K562 (cell line): ENCODE data around the gene C19orf18. TPM values are rescaled to one million over a fixed set of nuclear protein-coding genes. Genes with fewer than 3 reads are reported as not detected.

Experiments used
- ATAC-seq: fragments of 200-7000 bp; cut with Tn5 transposase; 3 replicates; pipeline ENCODE4 v1.9.1; 2020; ENCODE audit warnings: moderate library complexity
- BruUV-seq: library from RNA; stranded (reverse); fragments of 400-500 nt; replicated peaks from 2 replicates; lab custom pipeline; 2021; lab: Mats Ljungman, UMichigan
- CTCF ChIA-PET: fragments of 300-600 bp; formaldehyde crosslinking; extraction: SDS; loops from one replicate; lab custom pipeline; 2021; ENCODE audit warnings: low intra/inter-chr PET ratio; lab: Yijun Ruan, JAX
- POLR2A ChIA-PET: fragments of 300-600, 350-650 bp; sonication (Branson Sonifier 250); formaldehyde crosslinking; extraction: SDS; loops from one replicate; lab custom pipeline; 2021; ENCODE audit warnings: antibody characterized with exemption, inconsistent platforms; lab: Yijun Ruan, JAX
- DNase-seq, 4 experiments: peaks; one replicate each; pipeline versions ENCODE4 v3.0.0 to v3.0.0-alpha.2; 2011 to 2018; ENCODE audit warnings: low spot score in 3 of 4, mixed read lengths in 3 of 4; ENCODE audit errors: extremely low read depth in 1 of 4
- FAIRE-seq: peaks from 2 replicates; lab custom pipeline; 2011; peaks lifted over from hg19 to GRCh38; lab: Jason Lieb, UNC
- H2AFZ ChIP-seq: 2 replicates; pipeline ENCODE4 v1.6.0; 2011; ENCODE audit warnings: low read depth, low read length, control low read depth, inconsistent platforms
- H3K27ac ChIP-seq: fragments of 200-600 bp; 3 replicates; pipeline ENCODE4 v1.8.0; 2011; ENCODE audit warnings: low read depth, mild to moderate bottlenecking, control low read depth, inconsistent platforms, low read length, moderate library complexity, mixed read lengths; ENCODE audit errors: extremely low read depth
- H3K27me3 ChIP-seq, 2 experiments: fragments of 300-600 bp in 1 of 2; 2 replicates in 1 of 2; 3 replicates in 1 of 2; pipeline versions ENCODE4 v1.6.0 to v1.8.0; 2011; ENCODE audit warnings: inconsistent platforms in 2 of 2, low read length in 2 of 2, mild to moderate bottlenecking in 1 of 2, mixed read lengths in 1 of 2, moderate library complexity in 1 of 2; ENCODE audit not compliant: control insufficient read depth in 2 of 2, insufficient read depth in 2 of 2
- H3K36me3 ChIP-seq: fragments of 300-600 bp; 3 replicates; pipeline ENCODE4 v1.8.0; 2011; ENCODE audit warnings: mild to moderate bottlenecking, low read length, inconsistent platforms; ENCODE audit not compliant: control insufficient read depth, insufficient read depth
- H3K4me1 ChIP-seq, 2 experiments: fragments of 200-600 bp in 1 of 2; replicated peaks in 1 of 2; 2 replicates in 1 of 2; 3 replicates in 1 of 2; pipeline versions ENCODE4 v1.5.1 to v1.8.0; 2011; ENCODE audit warnings: inconsistent platforms in 2 of 2, low read length in 2 of 2, mild to moderate bottlenecking in 1 of 2, mixed read lengths in 1 of 2, moderate library complexity in 1 of 2; ENCODE audit not compliant: control insufficient read depth in 2 of 2, insufficient read depth in 2 of 2
- H3K4me2 ChIP-seq: 2 replicates; pipeline ENCODE4 v1.6.1; 2011; ENCODE audit warnings: low read length, control low read depth, inconsistent platforms, mixed read lengths; ENCODE audit not compliant: insufficient read depth
- H3K4me3 ChIP-seq: fragments of 200-600 bp; sonication (generic), shearing (Covaris generic); 2 replicates; pipeline ENCODE4 v1.5.1; 2016; ENCODE audit warnings: control low read depth, inconsistent platforms
- H3K79me2 ChIP-seq: fragments of 200-600 bp; 3 replicates; pipeline ENCODE4 v1.8.0; 2011; ENCODE audit warnings: low read length, inconsistent platforms; ENCODE audit not compliant: control insufficient read depth, insufficient read depth
- H3K9ac ChIP-seq, 2 experiments: 2 replicates each; pipeline versions ENCODE4 v1.6.0 to v1.6.1; 2011; ENCODE audit warnings: low read depth in 2 of 2, low read length in 2 of 2, control low read depth in 1 of 2, inconsistent platforms in 1 of 2, mild to moderate bottlenecking in 1 of 2, mixed read lengths in 1 of 2; ENCODE audit not compliant: insufficient read depth in 1 of 2
- H3K9me1 ChIP-seq: one replicate; pipeline ENCODE4 v1.6.0; 2011; ENCODE audit warnings: inconsistent platforms, mild to moderate bottlenecking, low read length, moderate library complexity; ENCODE audit not compliant: control insufficient read depth, insufficient read depth
- H3K9me3 ChIP-seq: replicated peaks from 2 replicates; pipeline ENCODE4 v1.5.1; 2011; ENCODE audit warnings: low read depth, low read length, inconsistent platforms; ENCODE audit not compliant: control insufficient read depth, insufficient read depth
- H4K20me1 ChIP-seq: replicated peaks from 2 replicates; pipeline ENCODE4 v1.6.1; 2011; ENCODE audit warnings: low read length, inconsistent platforms, mixed read lengths; ENCODE audit not compliant: control insufficient read depth, insufficient read depth
- GABPB1 ChIP-seq: sonication (generic); formaldehyde crosslinking; IDR thresholded peaks from 2 replicates; pipeline ENCODE4 v1.8.0; 2022; ENCODE audit warnings: mild to moderate bottlenecking, missing genetic modification reagents
- HCFC1 ChIP-seq: IDR thresholded peaks from 2 replicates; pipeline ENCODE4 v1.6.1; 2012; ENCODE audit warnings: low read depth, low read length, improper control_type of control experiment
- KLF10 ChIP-seq: fragments of 250-450 bp; sonication (Bioruptor Pico); IDR thresholded peaks from 2 replicates; pipeline ENCODE4 v1.6.1; 2021; ENCODE audit warnings: matching md5 sums
- MCM7 ChIP-seq, 2 experiments: fragments of 450-650 bp; IDR thresholded peaks; 2 replicates each; pipeline ENCODE4 v1.6.1; 2016 to 2018
- MED1 ChIP-seq: sonication (generic); formaldehyde crosslinking; IDR thresholded peaks from 2 replicates; pipeline ENCODE4 v1.8.1; 2023; ENCODE audit warnings: missing genetic modification reagents, borderline replicate concordance
- MTF1 ChIP-seq: fragments of 250-450 bp; sonication (Bioruptor Pico); IDR thresholded peaks from 2 replicates; pipeline ENCODE4 v1.9.0; 2021; ENCODE audit warnings: moderate library complexity, mild to moderate bottlenecking, inconsistent platforms, borderline replicate concordance
- NBN ChIP-seq: fragments of 450-650 bp; IDR thresholded peaks from 2 replicates; pipeline ENCODE4 v1.6.1; 2016; ENCODE audit warnings: low read depth, mild to moderate bottlenecking
- PHTF2 ChIP-seq: fragments of 250-450 bp; sonication (Bioruptor Pico); IDR thresholded peaks from 2 replicates; pipeline ENCODE4 v1.5.0; 2021; ENCODE audit warnings: mild to moderate bottlenecking
- RFX5 ChIP-seq: IDR thresholded peaks from 2 replicates; pipeline ENCODE4 v1.6.1; 2011; ENCODE audit warnings: low read depth, mild to moderate bottlenecking, improper control_type of control experiment, low read length
- THRAP3 ChIP-seq: fragments of 450-650 bp; IDR thresholded peaks from 2 replicates; pipeline ENCODE4 v1.6.1; 2016; ENCODE audit warnings: mild to moderate bottlenecking, inconsistent platforms, borderline replicate concordance
- ZNF197 ChIP-seq: fragments of 200-800 bp; sonication (Bioruptor generic); IDR thresholded peaks from 2 replicates; pipeline ENCODE4 v1.6.1; 2016; ENCODE audit warnings: low read depth, missing genetic modification characterization, missing compliant biosample characterization
- ZNF212 ChIP-seq: fragments of 450-650 bp; formaldehyde crosslinking; IDR thresholded peaks from 2 replicates; pipeline ENCODE4 v1.4.0; 2020; ENCODE audit warnings: mild to moderate bottlenecking
- WGBS: fragments of 100-300 bp; shearing (Covaris generic); methylation state at CpG from one replicate; pipeline ENCODE4 v1.1.6; 2016; ENCODE audit warnings: low coverage, mixed read lengths; ENCODE audit not compliant: insufficient coverage; ENCODE audit errors: missing lambda C conversion rate; 5-methylcytosine and 5-hydroxymethylcytosine counted together
- in situ Hi-C: fragments of 300-500 bp; cut with MboI; formaldehyde crosslinking; loops from 4 replicates; pipeline ENCODE4 v1.15.0; 2018; ENCODE audit warnings: inconsistent platforms, mixed read lengths
- intact Hi-C: fragments of 100-400 bp; cut with micrococcal nuclease; formaldehyde crosslinking; loops from 2 replicates; pipeline ENCODE4 v1.14.2; 2022
- polyA plus RNA-seq, 8 experiments: library from polyadenylated mRNA; depleted of rRNA in 4 of 8; stranded (reverse) in 5 of 8; unstranded in 3 of 8; fragments of >200 nt; fragmentation: Nextera tagmentation in 2 of 8; fragmentation: Illumina TruSeq in 1 of 8; extraction: Ambion mirVana in 2 of 8; extraction: Trizol in 1 of 8; gene quantifications; 2 replicates each; pipeline versions ENCODE4 v1.2.1 to v1.2.3, GENCODE V29; 2011 to 2014; ENCODE audit warnings: inconsistent platforms in 1 of 8, missing spikeins in 1 of 8
- total RNA-seq, 7 experiments: library from RNA; depleted of rRNA in 6 of 7; stranded (reverse); fragments of >200 nt in 6 of 7; fragmentation: Illumina TruSeq in 2 of 7; extraction: Trizol in 2 of 7; gene quantifications; 2 replicates each; pipeline versions ENCODE4 v1.2.1 to v1.2.3, GENCODE V29; 2011 to 2021; ENCODE audit warnings: low replicate concordance in 1 of 7
- TF ChIP-seq, protein P1 (sequence below): fragments of 450-650 bp; formaldehyde crosslinking; IDR thresholded peaks from 2 replicates; pipeline ENCODE4 v1.4.0; 2020; ENCODE audit warnings: mild to moderate bottlenecking, moderate library complexity
- TF ChIP-seq, protein P2 (sequence below), 2 experiments: fragments of 450-650 bp in 1 of 2; sonication (generic) in 1 of 2; formaldehyde crosslinking; conservative IDR thresholded peaks; 2 replicates each; pipeline versions ENCODE4 v1.4.0 to v1.8.1; 2020 to 2022; ENCODE audit warnings: mild to moderate bottlenecking in 1 of 2, missing genetic modification reagents in 1 of 2
- TF ChIP-seq, protein P3 (sequence below): fragments of 450-650 bp; formaldehyde crosslinking; IDR thresholded peaks from 2 replicates; pipeline ENCODE4 v1.4.0; 2020; ENCODE audit warnings: mild to moderate bottlenecking, moderate library complexity
- TF ChIP-seq, protein P4 (sequence below): fragments of 450-650 bp; IDR thresholded peaks from 2 replicates; pipeline ENCODE4 v1.6.1; 2017; ENCODE audit warnings: mild to moderate bottlenecking, moderate library complexity
- TF ChIP-seq, protein P5 (sequence below): fragments of 450-650 bp; IDR thresholded peaks from 2 replicates; pipeline ENCODE4 v1.6.1; 2016; ENCODE audit warnings: low read depth, mild to moderate bottlenecking, moderate library complexity

The C19orf18 gene
- total and polyA plus RNA-seq, 9 of the 15 experiments (the other 6 are each of a cell fraction or from before 2014, with no cell fraction given), result not detected

DNA sequence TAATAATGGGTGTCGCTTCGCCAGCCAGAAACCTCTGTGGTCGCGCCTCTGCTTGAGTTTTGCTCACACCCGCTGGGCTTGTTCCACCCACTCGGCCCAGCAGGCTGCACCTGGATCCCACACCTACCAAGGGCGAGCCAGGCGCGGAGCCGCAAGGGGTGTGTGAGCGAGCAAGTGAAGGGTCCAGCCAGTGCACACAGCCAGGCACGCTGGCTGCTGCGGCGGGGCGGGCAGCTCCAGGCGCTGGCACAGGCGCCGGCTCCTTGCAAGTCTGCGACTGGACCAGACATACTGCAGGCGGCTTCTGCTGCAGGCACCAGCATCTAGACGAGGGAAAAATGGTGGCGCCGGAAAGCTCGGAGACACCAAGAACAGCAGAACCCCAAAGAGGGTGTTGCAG, 25.0 kb downstream of the C19orf18 start:
- Histone ChIP-seq H3K27me3 (no peaks in the 10 kb centered on the region), H3K79me2 (no peaks in the 10 kb centered on the region), H3K4me2 (no peak overlapping the region), H3K9ac (no peak overlapping the region), H3K27ac (no peak overlapping the region), H3K9me3 (no peaks in the 10 kb centered on the region; the same call in 1 of the 2 replicates), H4K20me1 (no peaks in the 10 kb centered on the region), H3K4me3 (no peak overlapping the region), H3K36me3 (no peaks in the 10 kb centered on the region), H3K9me1 (no peaks in the 10 kb centered on the region), H3K4me1 (no peaks in the 10 kb centered on the region), H2AFZ (no peak overlapping the region)
- 22% methylated on average over 24 of the region's 24 CpGs for WGBS
- ChIA-PET POLR2A (interaction anchor here (0.8 kb wide), 1 partner anchor 930 kb away, joined by 3 read pairs; no protein-coding TSS in a partner anchor), CTCF (no interaction called here)
- DNase-seq (no peak), FAIRE-seq (no peak), ATAC-seq (no peak)
- in situ Hi-C loops, result no loop called here
- intact Hi-C loops, result no loop called here
- TF ChIP-seq, protein P1, sequence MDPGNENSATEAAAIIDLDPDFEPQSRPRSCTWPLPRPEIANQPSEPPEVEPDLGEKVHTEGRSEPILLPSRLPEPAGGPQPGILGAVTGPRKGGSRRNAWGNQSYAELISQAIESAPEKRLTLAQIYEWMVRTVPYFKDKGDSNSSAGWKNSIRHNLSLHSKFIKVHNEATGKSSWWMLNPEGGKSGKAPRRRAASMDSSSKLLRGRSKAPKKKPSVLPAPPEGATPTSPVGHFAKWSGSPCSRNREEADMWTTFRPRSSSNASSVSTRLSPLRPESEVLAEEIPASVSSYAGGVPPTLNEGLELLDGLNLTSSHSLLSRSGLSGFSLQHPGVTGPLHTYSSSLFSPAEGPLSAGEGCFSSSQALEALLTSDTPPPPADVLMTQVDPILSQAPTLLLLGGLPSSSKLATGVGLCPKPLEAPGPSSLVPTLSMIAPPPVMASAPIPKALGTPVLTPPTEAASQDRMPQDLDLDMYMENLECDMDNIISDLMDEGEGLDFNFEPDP (CRISPR knock-in tag), result no peak
- TF ChIP-seq, protein P2, sequence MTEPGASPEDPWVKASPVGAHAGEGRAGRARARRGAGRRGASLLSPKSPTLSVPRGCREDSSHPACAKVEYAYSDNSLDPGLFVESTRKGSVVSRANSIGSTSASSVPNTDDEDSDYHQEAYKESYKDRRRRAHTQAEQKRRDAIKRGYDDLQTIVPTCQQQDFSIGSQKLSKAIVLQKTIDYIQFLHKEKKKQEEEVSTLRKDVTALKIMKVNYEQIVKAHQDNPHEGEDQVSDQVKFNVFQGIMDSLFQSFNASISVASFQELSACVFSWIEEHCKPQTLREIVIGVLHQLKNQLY (CRISPR knock-in tag; conservative IDR thresholded peaks at IDR 0.05), result no peak
- TF ChIP-seq THRAP3 (no peak), RFX5 (no peak), HCFC1 (no peak), MED1 (no peak), NBN (no peak), PHTF2 (CRISPR knock-in tag) (no peak), ZNF197 (CRISPR knock-in tag) (no peak), KLF10 (CRISPR knock-in tag) (no peak), GABPB1 (no peak), ZNF212 (CRISPR knock-in tag) (no peak), MCM7 (IDR thresholded peaks at IDR 0.05) (no peak), MTF1 (CRISPR knock-in tag) (no peak)
- TF ChIP-seq, protein P3, sequence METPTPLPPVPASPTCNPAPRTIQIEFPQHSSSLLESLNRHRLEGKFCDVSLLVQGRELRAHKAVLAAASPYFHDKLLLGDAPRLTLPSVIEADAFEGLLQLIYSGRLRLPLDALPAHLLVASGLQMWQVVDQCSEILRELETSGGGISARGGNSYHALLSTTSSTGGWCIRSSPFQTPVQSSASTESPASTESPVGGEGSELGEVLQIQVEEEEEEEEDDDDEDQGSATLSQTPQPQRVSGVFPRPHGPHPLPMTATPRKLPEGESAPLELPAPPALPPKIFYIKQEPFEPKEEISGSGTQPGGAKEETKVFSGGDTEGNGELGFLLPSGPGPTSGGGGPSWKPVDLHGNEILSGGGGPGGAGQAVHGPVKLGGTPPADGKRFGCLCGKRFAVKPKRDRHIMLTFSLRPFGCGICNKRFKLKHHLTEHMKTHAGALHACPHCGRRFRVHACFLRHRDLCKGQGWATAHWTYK (CRISPR knock-in tag), result no peak
- TF ChIP-seq, protein P4, sequence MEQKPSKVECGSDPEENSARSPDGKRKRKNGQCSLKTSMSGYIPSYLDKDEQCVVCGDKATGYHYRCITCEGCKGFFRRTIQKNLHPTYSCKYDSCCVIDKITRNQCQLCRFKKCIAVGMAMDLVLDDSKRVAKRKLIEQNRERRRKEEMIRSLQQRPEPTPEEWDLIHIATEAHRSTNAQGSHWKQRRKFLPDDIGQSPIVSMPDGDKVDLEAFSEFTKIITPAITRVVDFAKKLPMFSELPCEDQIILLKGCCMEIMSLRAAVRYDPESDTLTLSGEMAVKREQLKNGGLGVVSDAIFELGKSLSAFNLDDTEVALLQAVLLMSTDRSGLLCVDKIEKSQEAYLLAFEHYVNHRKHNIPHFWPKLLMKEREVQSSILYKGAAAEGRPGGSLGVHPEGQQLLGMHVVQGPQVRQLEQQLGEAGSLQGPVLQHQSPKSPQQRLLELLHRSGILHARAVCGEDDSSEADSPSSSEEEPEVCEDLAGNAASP, result no peak
- TF ChIP-seq, protein P5, sequence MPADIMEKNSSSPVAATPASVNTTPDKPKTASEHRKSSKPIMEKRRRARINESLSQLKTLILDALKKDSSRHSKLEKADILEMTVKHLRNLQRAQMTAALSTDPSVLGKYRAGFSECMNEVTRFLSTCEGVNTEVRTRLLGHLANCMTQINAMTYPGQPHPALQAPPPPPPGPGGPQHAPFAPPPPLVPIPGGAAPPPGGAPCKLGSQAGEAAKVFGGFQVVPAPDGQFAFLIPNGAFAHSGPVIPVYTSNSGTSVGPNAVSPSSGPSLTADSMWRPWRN, result no peak
- BruUV-seq, result no TSS peak
